ENCODE measurements around the gene HOXD1.

The HOXD1 gene

GRCh38 chr2:176187200-176187898 is 1.1 kb upstream of the HOXD1 start:
- DNase-seq = no peak

DNA sequence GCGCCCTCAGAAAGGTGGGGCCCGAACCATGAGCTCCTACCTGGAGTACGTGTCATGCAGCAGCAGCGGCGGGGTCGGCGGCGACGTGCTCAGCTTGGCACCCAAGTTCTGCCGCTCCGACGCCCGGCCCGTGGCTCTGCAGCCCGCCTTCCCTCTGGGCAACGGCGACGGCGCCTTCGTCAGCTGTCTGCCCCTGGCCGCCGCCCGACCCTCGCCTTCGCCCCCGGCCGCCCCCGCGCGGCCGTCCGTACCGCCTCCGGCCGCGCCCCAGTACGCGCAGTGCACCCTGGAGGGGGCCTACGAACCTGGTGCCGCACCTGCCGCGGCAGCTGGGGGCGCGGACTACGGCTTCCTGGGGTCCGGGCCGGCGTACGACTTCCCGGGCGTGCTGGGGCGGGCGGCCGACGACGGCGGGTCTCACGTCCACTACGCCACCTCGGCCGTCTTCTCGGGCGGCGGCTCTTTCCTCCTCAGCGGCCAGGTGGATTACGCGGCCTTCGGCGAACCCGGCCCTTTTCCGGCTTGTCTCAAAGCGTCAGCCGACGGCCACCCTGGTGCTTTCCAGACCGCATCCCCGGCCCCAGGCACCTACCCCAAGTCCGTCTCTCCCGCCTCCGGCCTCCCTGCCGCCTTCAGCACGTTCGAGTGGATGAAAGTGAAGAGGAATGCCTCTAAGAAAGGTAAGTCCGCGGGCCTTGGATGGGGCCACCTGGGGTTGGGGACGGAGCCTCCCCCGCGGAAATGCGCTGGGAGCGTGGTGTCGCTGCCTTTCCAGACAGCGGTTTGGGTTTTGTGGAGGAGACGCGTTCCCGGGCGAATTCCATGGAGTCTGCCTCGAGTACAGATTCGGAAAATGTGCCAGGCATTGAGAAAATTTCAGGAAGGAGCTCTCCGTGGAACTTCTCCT is 559 bp downstream of the HOXD1 start:
- no peak for DNase-seq

DNA sequence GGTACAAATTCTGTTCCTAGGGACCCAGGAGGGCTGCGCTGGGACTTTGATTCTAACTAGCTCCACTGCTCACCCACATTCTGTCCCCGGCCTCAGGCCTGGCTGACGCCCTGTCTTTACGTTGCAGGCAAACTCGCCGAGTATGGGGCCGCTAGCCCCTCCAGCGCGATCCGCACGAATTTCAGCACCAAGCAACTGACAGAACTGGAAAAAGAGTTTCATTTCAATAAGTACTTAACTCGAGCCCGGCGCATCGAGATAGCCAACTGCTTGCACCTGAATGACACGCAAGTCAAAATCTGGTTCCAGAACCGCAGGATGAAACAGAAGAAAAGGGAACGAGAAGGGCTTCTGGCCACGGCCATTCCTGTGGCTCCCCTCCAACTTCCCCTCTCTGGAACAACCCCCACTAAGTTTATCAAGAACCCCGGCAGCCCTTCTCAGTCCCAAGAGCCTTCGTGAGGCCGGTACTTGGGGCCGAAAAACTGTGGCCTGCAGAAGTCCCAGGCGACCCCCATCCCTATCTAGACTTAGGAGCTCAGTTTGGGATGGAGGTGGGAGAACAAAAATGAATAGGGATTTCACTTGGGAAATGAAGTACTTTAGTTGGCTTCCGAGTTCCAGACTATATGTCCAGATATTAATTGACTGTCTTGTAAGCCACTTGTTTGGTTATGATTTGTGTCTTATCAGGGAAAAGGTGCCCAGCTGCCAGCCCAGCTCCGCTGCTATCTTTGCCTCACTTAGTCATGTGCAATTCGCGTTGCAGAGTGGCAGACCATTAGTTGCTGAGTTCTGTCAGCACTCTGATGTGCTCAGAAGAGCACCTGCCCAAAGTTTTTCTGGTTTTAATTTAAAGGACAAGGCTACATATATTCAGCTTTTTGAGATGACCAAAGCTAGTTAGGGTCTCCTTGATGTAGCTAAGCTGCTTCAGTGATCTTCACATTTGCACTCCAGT is 1.5 kb downstream of the HOXD1 start:
- DNase-seq = no peak

DNA sequence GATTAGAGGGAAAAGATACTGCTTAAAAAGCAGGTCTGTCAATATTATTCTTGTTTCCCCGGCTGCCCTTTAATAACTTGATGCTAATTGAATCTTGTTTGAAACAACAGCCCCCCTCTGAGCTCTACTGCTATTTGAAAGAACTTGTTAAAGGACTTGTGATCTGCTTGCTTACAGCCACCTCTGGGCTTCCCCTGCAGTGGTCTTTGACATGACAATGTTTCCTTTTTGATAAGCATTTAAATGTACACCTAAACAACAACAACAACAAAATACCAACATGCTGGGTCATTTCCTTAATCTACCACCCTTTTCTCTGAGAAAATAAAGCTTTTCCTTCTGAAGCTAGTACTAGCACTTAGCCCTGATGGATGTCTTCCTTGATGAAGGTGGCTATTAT is 3.9 kb downstream of the HOXD1 start:
- no peak for DNase-seq

GRCh38 chr2:176193048-176193447 is 4.6 kb downstream of the HOXD1 start:
- no peak for DNase-seq

GRCh38 chr2:176199902-176200301 is 11.4 kb downstream of the HOXD1 start:
- DNase-seq = no peak

DNA sequence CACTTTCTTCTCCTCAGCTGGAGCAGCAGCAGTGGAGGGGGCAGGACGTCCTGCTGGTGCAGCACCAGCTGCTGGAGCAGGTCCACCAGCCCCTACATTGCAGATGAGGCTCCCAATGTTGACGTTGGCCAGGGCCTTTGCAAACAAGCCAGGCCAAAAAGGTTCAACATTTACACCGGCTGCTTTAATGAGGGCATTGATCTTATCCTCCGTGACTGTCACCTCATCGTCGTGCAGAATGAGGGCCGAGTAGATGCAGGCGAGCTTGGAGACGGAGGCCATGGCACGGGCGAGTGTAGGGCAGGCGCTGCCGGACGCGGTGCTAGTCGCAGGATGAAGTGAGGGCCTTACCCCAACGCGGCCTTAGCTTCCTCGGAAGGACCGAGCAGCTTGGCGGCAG is 12.5 kb downstream of the HOXD1 start:
- no peak for DNase-seq

DNA sequence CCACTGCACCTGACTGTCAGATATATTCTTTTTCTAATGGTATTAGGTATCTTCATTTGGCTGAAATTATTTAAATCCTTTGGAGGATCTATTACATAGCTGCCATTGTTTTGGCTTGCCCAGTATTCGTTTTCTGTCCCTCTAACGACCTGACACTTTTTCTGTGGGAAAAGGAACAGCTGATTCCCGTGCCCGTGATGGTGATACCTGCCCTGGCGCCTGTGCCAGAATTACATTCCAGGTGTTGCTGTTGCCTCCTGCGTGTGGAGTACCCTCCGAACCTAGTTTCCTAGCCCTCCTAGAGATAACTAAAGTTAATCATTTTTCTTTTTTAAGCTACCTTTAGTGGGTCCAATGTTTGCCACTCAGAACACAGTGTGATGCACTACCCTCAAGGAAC is 14.0 kb downstream of the HOXD1 start:
- DNase-seq = no peak

DNA sequence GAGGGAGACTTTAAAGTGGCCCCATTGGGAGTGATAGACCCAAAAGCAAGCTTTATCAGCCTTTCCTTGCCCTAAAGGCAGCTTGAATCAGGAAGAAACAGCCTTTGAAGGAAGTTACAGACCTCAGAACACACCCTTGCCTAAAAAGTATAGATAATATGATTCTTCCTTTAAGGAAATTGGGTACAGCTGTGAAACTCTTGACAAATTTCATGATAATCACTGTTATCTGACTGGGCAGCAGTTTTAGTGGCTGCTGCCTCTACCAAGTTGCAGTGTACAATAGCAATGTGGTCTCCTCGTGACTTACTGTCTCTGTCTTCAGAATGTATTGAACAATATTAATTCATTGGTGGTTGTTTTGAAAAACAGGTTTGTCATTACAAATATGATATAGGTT is 16.7 kb downstream of the HOXD1 start:
- no peak for DNase-seq

GRCh38 chr2:176206136-176206535 is 17.7 kb downstream of the HOXD1 start:
- no peak for DNase-seq

DNA sequence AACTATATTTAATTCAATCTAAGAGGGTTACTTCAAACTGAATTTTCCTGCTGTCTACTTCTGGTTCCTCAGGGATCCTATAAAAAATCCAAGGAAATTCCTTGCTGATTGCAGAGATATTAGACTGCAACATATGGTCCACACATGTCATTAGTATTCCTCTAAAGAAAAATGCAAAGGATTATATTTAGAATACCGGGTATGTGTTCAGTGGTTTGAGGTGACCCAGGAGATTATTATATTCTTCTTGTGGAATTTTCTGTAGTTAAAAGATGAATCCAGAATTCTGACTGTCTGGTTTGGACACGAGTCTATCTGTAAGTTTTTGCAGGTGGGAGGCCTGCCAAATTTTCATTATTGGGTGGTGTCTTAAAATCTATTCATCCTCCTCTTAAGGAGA is 18.2 kb downstream of the HOXD1 start:
- DNase-seq = no peak

DNA sequence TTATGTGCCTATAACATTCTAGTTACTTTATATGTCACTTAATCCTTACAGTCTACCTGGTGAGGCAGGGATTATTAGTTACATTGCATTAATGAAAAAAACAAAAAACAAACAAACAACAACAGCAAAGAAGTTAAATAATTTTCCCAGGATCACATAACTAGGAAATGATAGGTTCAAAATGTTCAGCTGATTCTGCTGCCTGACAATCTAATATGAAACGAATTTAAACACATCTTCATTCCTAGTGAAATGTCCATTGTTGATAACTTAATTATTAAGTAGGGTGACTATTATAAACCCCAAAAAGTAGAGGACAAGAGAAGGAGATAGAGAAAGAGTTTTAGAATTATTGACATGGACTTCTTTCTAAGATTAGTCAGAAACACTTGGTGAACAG is 22.6 kb downstream of the HOXD1 start:
- no peak for DNase-seq

DNA sequence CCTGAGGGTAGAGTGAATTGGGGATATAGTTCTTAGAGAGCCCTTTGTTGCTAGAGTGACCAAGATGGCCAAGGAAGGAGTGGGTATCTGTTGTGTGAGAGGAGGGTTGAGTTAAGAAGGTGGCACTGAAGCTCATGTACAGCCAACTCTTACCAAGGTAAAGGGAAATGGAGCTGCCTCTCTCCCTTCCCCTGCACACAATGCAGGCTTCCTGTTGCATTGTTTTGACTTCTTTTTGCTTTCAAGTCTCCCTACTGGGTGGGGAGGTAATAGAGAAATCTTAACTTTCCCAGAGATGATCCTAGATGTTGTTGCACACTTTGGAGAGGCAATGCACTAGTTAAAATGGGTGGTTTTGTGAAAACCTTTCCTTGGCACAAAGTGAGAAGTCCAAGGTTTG is 23.8 kb downstream of the HOXD1 start:
- DNase-seq = no peak

- no peak for DNase-seq
Measured at GRCh38 chr2:176213406-176213805, 24.9 kb downstream of the HOXD1 start.

DNA sequence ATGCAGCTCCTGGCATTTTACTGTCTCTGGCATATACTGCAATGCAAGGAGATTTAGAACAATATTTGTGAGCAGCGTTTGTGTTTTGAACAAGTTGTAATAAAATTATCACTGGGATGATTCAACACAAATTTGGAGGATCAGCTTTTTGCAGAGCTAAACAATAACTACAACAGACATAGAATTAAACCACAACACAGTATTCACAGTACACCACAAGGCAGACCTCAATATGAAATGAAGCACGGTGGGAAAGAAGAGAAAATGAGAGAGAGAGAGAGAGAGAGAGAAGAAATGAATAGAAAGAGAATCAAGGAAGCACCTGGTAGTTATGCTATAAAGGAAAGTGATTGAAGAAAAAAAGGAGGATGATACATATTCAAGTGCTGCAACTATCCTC is 39.4 kb downstream of the HOXD1 start:
- no peak for DNase-seq

DNA sequence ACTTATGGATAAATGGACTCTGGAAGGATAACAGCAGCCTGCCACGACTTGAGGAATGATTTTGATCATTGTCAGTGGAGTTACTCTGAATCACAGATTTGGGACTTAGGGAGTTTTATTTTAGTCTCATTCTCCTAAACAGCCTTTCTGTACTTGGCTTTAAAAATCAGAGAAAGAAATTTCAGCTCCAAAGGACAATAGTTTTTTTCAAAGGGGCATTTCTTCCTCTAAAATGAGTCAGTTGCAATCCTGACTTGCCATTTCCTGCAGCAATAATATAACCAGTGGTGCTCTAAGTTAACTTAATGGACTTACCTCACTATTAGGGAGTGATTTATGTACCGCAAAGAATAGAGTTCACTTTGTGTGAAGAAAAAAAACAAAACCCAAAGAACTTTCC is 45.7 kb downstream of the HOXD1 start:
- no peak for DNase-seq

DNA sequence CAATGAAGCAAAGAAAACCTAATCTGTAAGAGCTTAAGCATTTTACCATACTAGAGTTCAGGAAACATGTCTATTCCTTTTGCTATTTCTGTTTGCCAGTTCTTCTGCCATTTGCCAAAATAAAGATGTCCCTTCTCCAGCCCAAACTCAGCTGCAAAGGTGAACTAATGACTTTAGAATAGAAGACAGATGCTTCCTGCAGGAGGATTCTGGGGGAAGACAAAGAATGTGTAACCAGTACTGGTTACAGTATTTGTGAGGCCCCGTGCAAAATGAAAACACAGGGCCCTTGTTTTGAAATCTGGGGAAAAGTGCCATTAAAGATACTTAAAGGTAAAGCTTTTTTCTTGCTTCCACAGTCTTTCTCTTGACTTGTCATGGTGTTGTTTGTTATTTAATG is 46.5 kb downstream of the HOXD1 start:
- no peak for DNase-seq

DNA sequence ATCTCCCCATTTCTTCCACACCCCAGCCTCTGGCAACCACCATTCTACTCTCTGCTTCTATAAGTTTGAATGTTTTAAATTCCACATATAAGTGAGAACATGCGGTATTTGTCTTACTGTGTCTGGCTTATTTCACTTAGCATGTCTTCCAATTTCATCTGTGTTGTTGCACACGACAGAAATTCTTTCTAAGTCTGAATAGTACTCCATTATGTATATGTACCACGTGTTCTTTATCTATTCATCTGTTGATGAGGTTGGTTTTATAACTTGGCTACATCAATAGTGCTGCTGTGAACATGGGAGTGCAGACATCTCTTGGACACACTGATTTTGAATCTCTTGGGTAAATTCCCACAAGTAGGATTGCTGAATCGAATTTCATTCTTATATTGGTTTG is 49.0 kb downstream of the HOXD1 start:
- DNase-seq = no peak

DNA sequence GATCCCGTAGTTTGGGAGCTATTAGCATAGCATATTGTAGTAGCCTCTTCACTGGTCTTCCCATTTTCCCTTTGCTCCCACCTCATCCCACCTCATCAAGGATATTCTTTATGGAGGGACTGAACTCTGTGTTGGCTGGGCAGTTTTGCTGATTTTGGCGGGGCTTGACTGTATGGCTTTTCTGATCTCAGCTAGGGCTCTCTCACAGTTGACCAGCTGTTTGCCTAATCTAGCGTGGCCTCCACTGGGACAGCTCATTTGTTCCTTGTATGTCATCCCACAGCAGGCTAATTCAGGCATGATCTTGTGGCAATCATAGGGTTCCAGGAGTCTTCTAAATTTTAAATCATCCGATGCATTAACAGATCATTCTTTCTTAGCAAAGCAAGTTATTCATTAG is 50.6 kb downstream of the HOXD1 start:
- no peak for DNase-seq

DNA sequence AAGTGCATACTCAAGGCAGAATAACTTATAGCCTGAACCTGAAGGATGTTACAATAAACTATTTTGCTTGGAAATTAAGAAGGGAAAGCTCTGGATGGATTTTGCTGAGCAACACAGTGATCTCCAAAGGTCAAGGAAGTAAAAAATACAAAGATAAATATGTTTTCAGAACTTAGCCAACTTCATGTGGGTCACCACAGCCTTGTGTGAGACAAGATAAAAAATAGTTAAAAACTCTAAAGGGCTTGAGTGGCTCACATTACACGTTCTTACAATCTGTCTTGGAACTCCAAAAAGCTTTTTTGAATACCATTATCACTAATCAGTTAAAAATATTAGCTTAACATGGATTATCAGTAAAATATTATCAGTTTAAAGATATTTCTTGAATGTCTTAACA is 51.8 kb downstream of the HOXD1 start:
- DNase-seq = no peak
